GM21717 (cell line): ENCODE results near the gene WDR43.
A peak's percentile ranks its signal among the peaks of the same experiment; 100 is the strongest.

ENCODE experiments used
- ATAC-seq: cut with Tn5 transposase; IDR thresholded peaks from one replicate; pipeline ENCODE4 v1.9.1; 2021; ENCODE audit warnings: mild to moderate bottlenecking, moderate library complexity; ENCODE audit not compliant: unreplicated experiment

The WDR43 gene

GRCh38 chr2:28894470-28895188 lies at the start of gene WDR43:
WDR43 (plus strand) TSS chr2:28894667; CDS start chr2:28894699, 32 bp downstream.
- peak; percentile 89 for ATAC-seq

GRCh38 chr2:28855193-28855592 lies 39.3 kb upstream of the WDR43 start:
- no peak for ATAC-seq

- no peak for ATAC-seq
Observed at GRCh38 chr2:28855977-28856376, 38.5 kb upstream of the WDR43 start.

GRCh38 chr2:28868611-28869010 lies 25.9 kb upstream of the WDR43 start:
- ATAC-seq = no peak

GRCh38 chr2:28869494-28870145 lies 24.8 kb upstream of the WDR43 start:
- peak; percentile 23 for ATAC-seq

- peak; percentile 90 for ATAC-seq
Observed at GRCh38 chr2:28870146-28870891, 24.1 kb upstream of the WDR43 start, which contains the start of gene TRMT61B. TRMT61B (minus strand) TSS chr2:28870309; CDS start chr2:28870277, 32 bp downstream.

GRCh38 chr2:28871620-28872019 lies 22.8 kb upstream of the WDR43 start:
- no peak for ATAC-seq

- ATAC-seq = no peak
Observed at GRCh38 chr2:28880193-28880592, 14.3 kb upstream of the WDR43 start.

GRCh38 chr2:28893488-28893887 lies 979 bp upstream of the WDR43 start:
- no peak for ATAC-seq

GRCh38 chr2:28895189-28895893 lies 874 bp downstream of the WDR43 start:
- ATAC-seq = peak; percentile 26

- ATAC-seq = no peak
Observed at GRCh38 chr2:28896906-28897305, 2.4 kb downstream of the WDR43 start.

GRCh38 chr2:28898048-28898447 lies 3.6 kb downstream of the WDR43 start:
- ATAC-seq = no peak

GRCh38 chr2:28901202-28901601 lies 6.7 kb downstream of the WDR43 start:
- ATAC-seq = no peak

GRCh38 chr2:28901841-28902240 lies 7.4 kb downstream of the WDR43 start:
- no peak for ATAC-seq

GRCh38 chr2:28902584-28902983 lies 8.1 kb downstream of the WDR43 start:
- ATAC-seq = no peak

- no peak for ATAC-seq
Observed at GRCh38 chr2:28904295-28904694, 9.8 kb downstream of the WDR43 start.

- ATAC-seq = no peak
Observed at GRCh38 chr2:28904802-28905457, 10.5 kb downstream of the WDR43 start.

GRCh38 chr2:28905533-28905932 lies 11.1 kb downstream of the WDR43 start:
- ATAC-seq = no peak

GRCh38 chr2:28906376-28906775 lies 11.9 kb downstream of the WDR43 start:
- ATAC-seq = no peak

GRCh38 chr2:28906821-28907220 lies 12.4 kb downstream of the WDR43 start:
- no peak for ATAC-seq

GRCh38 chr2:28908172-28908571 lies 13.7 kb downstream of the WDR43 start:
- no peak for ATAC-seq
